HepG2 (cell line): Measurements from ENCODE around the gene FOXA1. TPM values are rescaled to one million over a fixed set of nuclear protein-coding genes. Genes with fewer than 3 reads are reported as not detected.

Source experiments
- BHLHE40 ChIP-seq: IDR thresholded peaks from 2 replicates; pipeline ENCODE4 v1.6.1; 2011; ENCODE audit warnings: low read length, improper control_type of control experiment
- BORCS8-MEF2B ChIP-seq: sonication (generic); formaldehyde crosslinking; IDR thresholded peaks from 2 replicates; pipeline ENCODE4 v1.8.0; 2022; ENCODE audit warnings: mild to moderate bottlenecking, missing genetic modification reagents
- MATR3 ChIP-seq: sonication (generic); formaldehyde crosslinking; IDR thresholded peaks from 2 replicates; pipeline ENCODE4 v1.4.0; 2020; ENCODE audit warnings: missing genetic modification reagents
- MTERF4 ChIP-seq: sonication (generic); formaldehyde crosslinking; IDR thresholded peaks from 2 replicates; pipeline ENCODE4 v1.8.0; 2023; ENCODE audit warnings: mild to moderate bottlenecking, missing genetic modification reagents
- NONO ChIP-seq, 2 experiments: fragments of 450-650 bp in 1 of 2; sonication (generic) in 1 of 2; formaldehyde crosslinking in 1 of 2; IDR thresholded peaks in 1 of 2; conservative IDR thresholded peaks in 1 of 2; 2 replicates each; pipeline versions ENCODE4 v1.6.1 to v1.8.0; 2017 to 2022; ENCODE audit warnings: mild to moderate bottlenecking in 1 of 2, missing genetic modification reagents in 1 of 2, moderate library complexity in 1 of 2
- RAD21 ChIP-seq: fragments of 450-650 bp; formaldehyde crosslinking; IDR thresholded peaks from 2 replicates; pipeline ENCODE4 v1.5.0; 2020; ENCODE audit warnings: mild to moderate bottlenecking
- RFX3 ChIP-seq: IDR thresholded peaks from 2 replicates; pipeline ENCODE4 v1.6.1; 2016; ENCODE audit warnings: missing biosample characterization, missing genetic modification reagents
- SOX6 ChIP-seq, 2 experiments: fragments of 450-650 bp in 1 of 2; sonication (generic) in 1 of 2; formaldehyde crosslinking in 1 of 2; IDR thresholded peaks; 2 replicates each; pipeline versions ENCODE4 v1.4.0 to v1.6.1; 2017 to 2020; ENCODE audit warnings: antibody characterized with exemption in 1 of 2, mild to moderate bottlenecking in 1 of 2, missing genetic modification reagents in 1 of 2
- SRSF1 ChIP-seq: fragments of 200-400 bp; formaldehyde crosslinking; optimal IDR thresholded peaks from 2 replicates; pipeline ENCODE3; 2017; ENCODE audit warnings: mild to moderate bottlenecking, low read depth, low read length, moderate library complexity
- THAP11 ChIP-seq: IDR thresholded peaks from 2 replicates; pipeline ENCODE4 v1.6.1; 2016; ENCODE audit warnings: missing biosample characterization, missing genetic modification reagents
- ZNF230 ChIP-seq: sonication (generic); formaldehyde crosslinking; IDR thresholded peaks from 2 replicates; pipeline ENCODE4 v1.4.0; 2020; ENCODE audit warnings: mild to moderate bottlenecking, missing genetic modification reagents
- ZNF33A ChIP-seq: sonication (generic); formaldehyde crosslinking; IDR thresholded peaks from 2 replicates; pipeline ENCODE4 v1.5.1; 2020; ENCODE audit warnings: missing genetic modification reagents, mild to moderate bottlenecking, moderate library complexity, borderline replicate concordance
- ZNF354B ChIP-seq: sonication (generic); formaldehyde crosslinking; IDR thresholded peaks from 2 replicates; pipeline ENCODE4 v1.8.0; 2022; ENCODE audit warnings: mild to moderate bottlenecking, missing genetic modification reagents
- ZNF503 ChIP-seq: sonication (generic); formaldehyde crosslinking; IDR thresholded peaks from 2 replicates; pipeline ENCODE4 v1.4.0; 2020; ENCODE audit warnings: missing genetic modification reagents
- ZSCAN31 ChIP-seq: sonication (generic); formaldehyde crosslinking; IDR thresholded peaks from 2 replicates; pipeline ENCODE4 v1.5.0; 2020; ENCODE audit warnings: low read depth, mild to moderate bottlenecking, missing genetic modification reagents
- polyA plus RNA-seq, 8 experiments: library from polyadenylated mRNA; depleted of rRNA in 3 of 8; stranded (reverse) in 7 of 8; unstranded in 1 of 8; fragments of >200 nt; fragmentation: Illumina TruSeq in 4 of 8; extraction: Trizol in 4 of 8; gene quantifications; 2 replicates each; pipeline versions ENCODE4 v1.2.1 to v1.2.3, GENCODE V29; 2011 to 2016; ENCODE audit warnings: low read depth in 4 of 8, missing spikeins in 1 of 8, mixed read lengths in 1 of 8; ENCODE audit not compliant: insufficient read depth in 1 of 8
- total RNA-seq, 5 experiments: library from RNA; depleted of rRNA; stranded (reverse); fragments of >200 nt; fragmentation: Illumina TruSeq; extraction: Trizol; gene quantifications; 2 replicates each; pipeline ENCODE4 v1.2.3, GENCODE V29; 2016; ENCODE audit warnings: low read depth in 1 of 5
- TF ChIP-seq, protein P1 (sequence below): sonication (generic); formaldehyde crosslinking; IDR thresholded peaks from 2 replicates; pipeline ENCODE4 v1.4.0; 2020; ENCODE audit warnings: mild to moderate bottlenecking, missing genetic modification reagents
- TF ChIP-seq, protein P2 (sequence below): sonication (generic); formaldehyde crosslinking; IDR thresholded peaks from 2 replicates; pipeline ENCODE4 v1.4.0; 2020; ENCODE audit warnings: missing genetic modification reagents
- TF ChIP-seq, protein P3 (sequence below): IDR thresholded peaks from 2 replicates; pipeline ENCODE4 v1.6.1; 2018; ENCODE audit warnings: missing genetic modification reagents, mild to moderate bottlenecking, missing compliant biosample characterization

The FOXA1 gene
- total and polyA plus RNA-seq, 2 of the 13 experiments (the other 11 are each of a cell fraction or from before 2014, with no cell fraction given): 43.4 to 58.6 TPM

DNA sequence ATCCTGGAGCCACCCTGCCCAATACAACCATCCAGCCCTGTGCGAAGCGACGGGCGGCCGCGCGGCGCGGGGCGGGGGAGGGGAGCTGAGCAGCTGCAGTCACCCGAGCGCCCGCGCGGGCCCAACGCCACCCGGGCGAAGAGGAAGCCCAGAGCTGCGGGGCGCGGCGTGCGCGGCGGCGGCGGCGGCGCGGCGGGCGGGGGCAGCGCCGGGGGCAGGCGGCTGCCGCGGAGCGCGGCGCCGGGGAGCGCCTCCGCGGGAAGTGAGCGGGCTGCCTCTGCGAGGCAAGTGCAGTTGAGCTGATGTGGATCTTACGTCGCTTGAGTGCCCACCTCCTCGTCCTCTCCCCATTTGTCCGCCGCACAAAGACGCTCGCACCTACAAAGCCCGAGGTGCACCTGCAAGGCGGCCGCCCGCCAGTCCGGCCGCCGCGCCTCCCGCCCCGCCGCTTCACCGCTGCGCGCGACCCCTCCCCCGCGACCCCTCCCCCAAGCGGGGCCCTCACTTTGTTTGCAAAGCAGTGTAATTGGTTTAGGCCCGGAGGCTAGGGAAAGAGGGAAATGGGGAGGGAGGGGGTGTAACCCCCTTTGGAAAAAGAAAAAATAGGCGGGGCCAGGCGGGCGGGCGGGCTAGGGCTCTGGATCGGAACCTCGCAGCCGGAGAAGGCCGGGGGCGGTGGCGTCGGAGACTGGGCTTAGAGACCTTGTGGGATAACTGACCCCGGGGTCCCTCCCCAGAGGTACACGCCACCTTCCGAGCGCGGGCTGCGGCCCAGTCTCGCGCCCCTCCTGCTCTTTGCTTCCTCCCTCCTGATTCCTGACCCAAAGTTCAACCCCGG, at the start of gene FOXA1, which contains the start of gene TTC6 (continued):
- TF ChIP-seq THAP11 (CRISPR knock-in tag): no peak; the same call in 1 of the 2 replicates
- peak; percentile 68; the same call in 1 of the 2 replicates for TF ChIP-seq ZNF503 (CRISPR knock-in tag)
- TF ChIP-seq BHLHE40: 0 out of 2 replicates have a peak, but pooled peaks have one; percentile 20
- no peak for TF ChIP-seq SOX6 (IDR thresholded peaks at IDR 0.05)
- peak; percentile 29; the same call in 1 of the 2 replicates for TF ChIP-seq SOX6 (CRISPR knock-in tag; IDR thresholded peaks at IDR 0.05)
- 0 out of 2 replicates have a peak, but pooled peaks have one; percentile 17 for TF ChIP-seq ZNF230 (CRISPR knock-in tag)
- no peak; the same call in 1 of the 2 replicates for TF ChIP-seq ZSCAN31 (CRISPR knock-in tag)
- TF ChIP-seq, protein P1, sequence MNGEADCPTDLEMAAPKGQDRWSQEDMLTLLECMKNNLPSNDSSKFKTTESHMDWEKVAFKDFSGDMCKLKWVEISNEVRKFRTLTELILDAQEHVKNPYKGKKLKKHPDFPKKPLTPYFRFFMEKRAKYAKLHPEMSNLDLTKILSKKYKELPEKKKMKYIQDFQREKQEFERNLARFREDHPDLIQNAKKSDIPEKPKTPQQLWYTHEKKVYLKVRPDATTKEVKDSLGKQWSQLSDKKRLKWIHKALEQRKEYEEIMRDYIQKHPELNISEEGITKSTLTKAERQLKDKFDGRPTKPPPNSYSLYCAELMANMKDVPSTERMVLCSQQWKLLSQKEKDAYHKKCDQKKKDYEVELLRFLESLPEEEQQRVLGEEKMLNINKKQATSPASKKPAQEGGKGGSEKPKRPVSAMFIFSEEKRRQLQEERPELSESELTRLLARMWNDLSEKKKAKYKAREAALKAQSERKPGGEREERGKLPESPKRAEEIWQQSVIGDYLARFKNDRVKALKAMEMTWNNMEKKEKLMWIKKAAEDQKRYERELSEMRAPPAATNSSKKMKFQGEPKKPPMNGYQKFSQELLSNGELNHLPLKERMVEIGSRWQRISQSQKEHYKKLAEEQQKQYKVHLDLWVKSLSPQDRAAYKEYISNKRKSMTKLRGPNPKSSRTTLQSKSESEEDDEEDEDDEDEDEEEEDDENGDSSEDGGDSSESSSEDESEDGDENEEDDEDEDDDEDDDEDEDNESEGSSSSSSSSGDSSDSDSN (CRISPR knock-in tag): no peak; the same call in 1 of the 2 replicates
- TF ChIP-seq RAD21 (CRISPR knock-in tag): no peak
- TF ChIP-seq SRSF1: peak; percentile 55
- peak; percentile 93 for TF ChIP-seq MTERF4 (CRISPR knock-in tag)
- no peak; the same call in 1 of the 2 replicates for TF ChIP-seq BORCS8-MEF2B (CRISPR knock-in tag)
- TF ChIP-seq, protein P2, sequence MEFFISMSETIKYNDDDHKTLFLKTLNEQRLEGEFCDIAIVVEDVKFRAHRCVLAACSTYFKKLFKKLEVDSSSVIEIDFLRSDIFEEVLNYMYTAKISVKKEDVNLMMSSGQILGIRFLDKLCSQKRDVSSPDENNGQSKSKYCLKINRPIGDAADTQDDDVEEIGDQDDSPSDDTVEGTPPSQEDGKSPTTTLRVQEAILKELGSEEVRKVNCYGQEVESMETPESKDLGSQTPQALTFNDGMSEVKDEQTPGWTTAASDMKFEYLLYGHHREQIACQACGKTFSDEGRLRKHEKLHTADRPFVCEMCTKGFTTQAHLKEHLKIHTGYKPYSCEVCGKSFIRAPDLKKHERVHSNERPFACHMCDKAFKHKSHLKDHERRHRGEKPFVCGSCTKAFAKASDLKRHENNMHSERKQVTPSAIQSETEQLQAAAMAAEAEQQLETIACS (CRISPR knock-in tag): peak; percentile 51
- no peak for TF ChIP-seq MATR3
- no peak; the same call in 1 of the 2 replicates for TF ChIP-seq ZNF33A (CRISPR knock-in tag)
- 0 out of 2 replicates have a peak, but pooled peaks have one; percentile 5 for TF ChIP-seq RFX3 (CRISPR knock-in tag)
- TF ChIP-seq, protein P3, sequence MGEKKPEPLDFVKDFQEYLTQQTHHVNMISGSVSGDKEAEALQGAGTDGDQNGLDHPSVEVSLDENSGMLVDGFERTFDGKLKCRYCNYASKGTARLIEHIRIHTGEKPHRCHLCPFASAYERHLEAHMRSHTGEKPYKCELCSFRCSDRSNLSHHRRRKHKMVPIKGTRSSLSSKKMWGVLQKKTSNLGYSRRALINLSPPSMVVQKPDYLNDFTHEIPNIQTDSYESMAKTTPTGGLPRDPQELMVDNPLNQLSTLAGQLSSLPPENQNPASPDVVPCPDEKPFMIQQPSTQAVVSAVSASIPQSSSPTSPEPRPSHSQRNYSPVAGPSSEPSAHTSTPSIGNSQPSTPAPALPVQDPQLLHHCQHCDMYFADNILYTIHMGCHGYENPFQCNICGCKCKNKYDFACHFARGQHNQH (CRISPR knock-in tag): no peak; the same call in 1 of the 2 replicates
- TF ChIP-seq ZNF354B: no peak; the same call in 1 of the 2 replicates
- no peak for TF ChIP-seq NONO (IDR thresholded peaks at IDR 0.05)
- no peak for TF ChIP-seq NONO (CRISPR knock-in tag; conservative IDR thresholded peaks at IDR 0.05)
